GM21360 (cell line): ENCODE data around the gene CCN2.
"Not testable (repeated sequence)": the region's sequence is repeated elsewhere in the genome, so short reads cannot be mapped to it uniquely, and the experiment has no call there.

Source experiments
- ATAC-seq: cut with Tn5 transposase; IDR thresholded peaks from one replicate; pipeline ENCODE4 v1.9.1; 2021; ENCODE audit warnings: mild to moderate bottlenecking, moderate library complexity; ENCODE audit not compliant: unreplicated experiment

Gene CCN2

DNA sequence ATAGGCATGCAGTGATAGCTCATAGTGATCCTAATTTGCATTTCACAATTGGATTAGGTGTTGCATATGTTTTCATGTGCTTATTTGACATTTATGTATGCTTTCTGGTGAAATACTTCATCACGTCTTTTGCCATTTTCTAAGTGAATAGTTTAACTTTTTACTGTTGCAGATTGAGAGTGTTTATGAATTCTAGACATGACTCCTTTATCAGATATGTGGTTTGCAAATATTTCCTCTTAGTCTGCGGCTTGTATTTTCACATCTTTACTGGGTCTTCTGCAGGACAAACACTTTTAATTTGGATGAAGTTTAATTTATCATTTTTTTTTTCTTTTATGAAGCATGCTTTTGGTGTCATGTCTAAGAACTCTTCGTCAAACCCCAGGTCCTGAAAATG, 39.2 kb downstream of the CCN2 start:
- ATAC-seq, result no peak

DNA sequence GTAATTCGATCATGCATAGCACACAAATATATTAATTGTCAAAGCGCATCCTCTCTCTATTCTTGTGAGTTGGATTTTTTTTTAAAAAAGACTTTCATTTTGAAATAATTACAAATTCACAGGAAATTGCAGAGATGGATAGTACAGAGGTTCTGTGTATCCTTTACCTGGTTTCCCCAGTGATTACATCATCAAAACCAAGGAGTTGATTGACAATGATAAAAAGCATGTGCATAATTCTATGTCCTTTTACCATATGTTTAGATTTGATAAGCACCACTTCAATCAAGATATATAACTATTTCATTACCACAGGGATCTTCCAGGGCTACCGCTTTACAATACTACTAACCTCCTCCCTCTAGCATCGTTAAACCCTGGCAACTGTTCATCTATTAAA, 40.2 kb downstream of the CCN2 start:
- ATAC-seq, result no peak

DNA sequence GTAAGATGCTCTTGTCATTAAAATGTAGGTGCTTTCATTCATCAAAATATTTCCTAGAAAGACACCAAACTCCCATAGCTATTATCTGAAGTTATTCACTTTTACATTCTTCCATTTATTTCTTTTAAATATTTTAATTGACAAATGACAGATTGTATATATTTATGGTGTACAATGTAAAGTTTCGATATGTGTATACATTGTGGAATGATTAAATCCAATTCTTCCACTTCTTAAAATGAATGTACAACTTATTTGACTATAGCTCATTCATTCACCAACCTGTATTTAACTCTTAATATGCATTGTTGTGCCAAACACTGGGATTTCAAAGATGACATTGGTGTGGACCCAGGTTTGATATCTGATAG, 41.0 kb downstream of the CCN2 start:
- no peak for ATAC-seq

DNA sequence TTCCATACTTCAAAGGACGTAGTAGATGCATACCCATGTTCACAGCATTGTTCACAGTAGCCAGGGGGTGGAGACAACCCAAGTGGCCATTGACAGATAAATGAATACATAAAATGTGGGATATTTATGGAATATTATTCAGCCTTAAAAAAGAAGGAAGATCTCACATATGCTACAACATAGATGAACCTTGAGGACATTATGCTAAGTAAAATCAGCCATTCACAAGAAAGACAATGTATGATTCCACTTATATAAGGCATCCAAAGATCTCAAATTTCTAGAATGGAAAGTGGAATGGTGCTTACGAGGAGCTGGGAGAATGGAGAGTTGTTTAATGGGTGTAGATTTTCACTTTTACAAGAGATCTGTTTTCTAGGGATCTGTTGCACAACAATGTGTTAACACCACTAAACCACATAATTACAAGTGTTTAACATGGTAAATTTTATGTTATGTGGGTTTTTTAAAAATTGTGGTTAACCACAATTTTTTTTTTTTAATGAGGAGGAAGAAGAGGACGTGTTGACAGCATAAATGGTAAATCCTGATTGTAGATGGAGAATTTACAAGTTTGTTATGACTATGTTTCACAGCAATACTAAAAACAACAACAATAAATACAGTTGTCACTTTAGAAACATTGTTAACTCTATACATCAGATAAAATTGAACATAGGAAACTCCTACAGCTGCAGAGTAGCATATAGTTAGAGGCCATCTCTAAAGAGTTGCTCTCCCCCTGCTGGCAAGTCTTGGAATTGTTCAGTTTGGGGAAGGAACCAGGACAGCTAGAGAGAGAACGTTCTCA, 41.6 kb downstream of the CCN2 start:
- peak; percentile 98 for ATAC-seq

DNA sequence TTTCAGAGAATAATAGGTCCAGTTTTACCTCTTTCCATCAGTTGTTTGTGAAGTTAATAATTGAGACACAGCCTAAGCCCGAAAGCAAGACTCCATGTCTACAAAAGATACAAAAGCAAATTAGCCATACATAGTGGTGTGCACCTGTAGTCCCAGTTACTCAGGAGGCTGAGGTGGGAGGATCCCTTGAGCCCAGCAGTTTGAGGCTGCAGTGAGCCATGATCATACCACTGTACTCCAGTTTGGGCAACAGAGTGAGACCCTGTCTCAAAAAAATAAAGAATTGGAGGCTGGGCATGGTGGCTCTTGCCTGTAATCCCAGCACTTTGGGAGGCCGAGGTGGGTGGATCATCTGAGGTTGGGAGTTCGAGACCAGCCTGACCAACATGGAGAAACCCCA, 42.4 kb downstream of the CCN2 start:
- ATAC-seq, result not testable (repeated sequence)

DNA sequence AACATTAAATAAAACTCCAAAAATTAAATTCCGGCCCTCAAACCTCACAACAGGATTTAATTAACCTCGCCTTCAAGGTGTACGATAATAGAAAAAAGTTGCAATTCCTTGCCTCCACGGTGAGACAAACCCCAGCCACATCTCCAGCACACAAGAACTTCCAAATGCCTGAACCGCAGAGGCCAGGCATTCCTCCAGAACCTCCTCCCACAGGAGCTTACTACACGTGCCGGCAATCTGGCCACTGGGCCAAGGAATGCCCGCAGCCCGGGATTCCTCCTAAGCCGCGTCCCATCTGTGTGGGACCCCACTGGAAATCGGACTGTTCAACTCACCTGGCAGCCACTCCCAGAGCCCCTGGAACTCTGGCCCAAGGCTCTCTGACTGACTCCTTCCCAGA, 47.4 kb downstream of the CCN2 start:
- ATAC-seq, result not testable (repeated sequence)

DNA sequence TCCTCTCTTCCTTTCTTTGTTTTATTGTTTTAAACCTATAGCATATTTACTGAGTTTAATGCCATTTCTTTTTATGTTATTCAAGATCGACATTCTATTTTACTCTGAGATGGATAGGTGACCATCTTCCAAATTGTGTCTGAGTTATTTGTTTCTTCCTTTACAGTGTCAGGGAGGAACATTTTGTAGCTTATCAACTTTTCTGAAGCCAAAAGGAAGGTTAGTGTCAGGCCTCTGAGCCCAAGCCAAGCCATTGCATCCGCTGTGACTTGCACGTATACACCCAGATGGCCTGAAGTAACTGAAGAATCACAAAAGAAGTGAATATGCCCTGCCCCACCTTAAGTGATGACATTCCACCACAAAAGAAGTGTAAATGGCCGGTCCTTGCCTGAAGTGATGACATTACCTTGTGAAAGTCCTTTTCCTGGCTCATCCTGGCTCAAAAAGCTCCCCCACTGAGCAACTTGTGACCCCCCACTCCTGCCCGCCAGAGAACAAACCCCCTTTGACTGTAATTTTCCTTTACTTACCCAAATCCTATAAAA, 49.8 kb downstream of the CCN2 start:
- not testable (repeated sequence) for ATAC-seq

DNA sequence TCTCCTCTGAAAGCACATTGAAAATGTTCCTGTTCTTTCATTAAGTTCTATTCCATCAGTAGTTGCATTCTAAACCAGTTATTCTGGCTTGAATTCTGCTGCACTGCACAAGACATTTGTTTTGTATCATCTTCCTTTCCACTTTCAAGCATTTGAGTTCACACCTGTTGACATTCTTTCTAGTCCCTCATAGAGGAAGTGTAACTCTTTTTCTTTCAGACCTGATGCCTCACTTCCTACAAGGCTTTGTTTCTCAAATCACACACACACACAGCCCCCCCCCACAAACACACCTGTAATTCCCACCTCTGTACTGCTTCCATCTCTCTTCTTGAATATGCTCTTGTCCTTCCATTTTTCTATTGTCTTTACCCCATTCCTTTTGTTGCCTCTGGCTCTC, 50.9 kb downstream of the CCN2 start:
- no peak for ATAC-seq

DNA sequence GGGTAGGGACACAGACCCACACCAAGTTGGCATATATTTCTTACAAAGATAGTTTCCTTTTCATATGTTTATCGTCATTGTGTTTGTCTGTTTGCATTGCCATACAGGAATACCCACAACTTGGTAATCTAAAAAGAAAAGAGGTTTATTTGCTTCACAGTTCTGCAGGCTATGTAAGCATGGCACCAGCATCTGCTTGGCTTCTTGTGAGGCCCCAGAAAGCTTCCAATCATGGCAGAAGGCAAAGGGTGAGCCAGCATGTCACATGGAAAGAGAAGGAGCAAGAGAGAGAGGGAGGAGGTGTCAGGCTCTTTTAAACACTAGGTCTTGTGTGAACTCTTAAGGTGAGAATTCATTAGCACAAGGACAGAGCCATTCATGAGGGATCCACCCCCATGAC, 52.5 kb downstream of the CCN2 start:
- no peak for ATAC-seq
